NT2/D1 (cell line): ENCODE results near the gene NME7.

Source experiments
- SUZ12 ChIP-seq: IDR thresholded peaks from 2 replicates; pipeline ENCODE4 v1.6.1; 2011; ENCODE audit not compliant: insufficient read length, insufficient read depth; ENCODE audit errors: extremely low read depth
- YY1 ChIP-seq: IDR thresholded peaks from 2 replicates; pipeline ENCODE4 v1.6.1; 2011; ENCODE audit not compliant: insufficient read length, insufficient read depth

- TF ChIP-seq SUZ12 (no peak), YY1 (no peak)
Measured at GRCh38 chr1:169367096-169367685, 406 bp downstream of the NME7 start.
